ENCODE measurements around the gene DMD.

DNA sequence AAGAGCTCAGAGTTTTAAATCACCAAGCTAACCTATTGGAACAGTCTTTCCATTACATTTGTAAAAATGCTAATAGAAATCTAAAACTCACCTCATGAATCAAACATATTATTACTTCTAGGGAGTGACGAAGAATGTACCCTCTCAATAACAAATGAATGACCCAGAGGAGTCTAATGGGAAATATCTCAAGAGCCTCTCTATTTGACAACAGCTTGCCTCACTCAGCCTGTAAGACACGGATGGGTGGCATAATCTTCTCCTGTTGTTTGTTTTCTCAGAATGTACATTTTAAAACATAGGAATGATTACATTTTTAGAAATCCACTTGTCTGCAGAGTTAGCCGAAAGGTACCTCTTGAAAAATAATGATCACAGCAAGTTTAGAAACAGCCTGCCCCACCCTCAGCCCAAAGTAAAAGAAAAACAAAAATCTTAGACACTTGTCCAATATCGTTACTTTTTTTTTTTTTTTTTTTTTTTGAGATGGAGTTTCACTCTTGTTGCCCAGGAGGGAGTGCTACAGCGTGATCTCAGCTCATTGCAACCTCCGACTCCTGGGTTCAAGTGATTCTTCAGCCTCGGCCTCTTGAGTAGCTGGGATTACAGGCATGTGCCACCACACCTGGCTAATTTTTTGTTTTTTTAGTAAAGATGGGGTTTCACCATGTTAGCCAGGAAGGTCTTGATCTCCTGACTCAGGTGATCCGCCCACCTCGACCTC, 1955.9 kb downstream of the DMD start:
- TF ChIP-seq EZH2 (IDR thresholded peaks at IDR 0.05) (no peak), POLR2AphosphoS5 (IDR thresholded peaks at IDR 0.05; ENCODE audit: borderline replicate concordance, low read depth, low read length) (no peak)
